ENCODE measurements around the gene SAMD4B. TPM values are rescaled to one million over a fixed set of nuclear protein-coding genes. Genes with fewer than 3 reads are reported as not detected.
A peak's percentile ranks its signal among the peaks of the same experiment; 100 is the strongest.

Gene SAMD4B
- total and polyA plus RNA-seq, 9 of the 15 experiments (the other 6 are each of a cell fraction or from before 2014, with no cell fraction given): 3.4 to 90.5 (median 38.0) TPM

- TF ChIP-seq TAL1 (IDR thresholded peaks at IDR 0.05): no peak
- no peak for TF ChIP-seq ZFPM2 (CRISPR knock-in tag; IDR thresholded peaks at IDR 0.05)
- TF ChIP-seq RFX7 (CRISPR knock-in tag; IDR thresholded peaks at IDR 0.05): no peak
- TF ChIP-seq FOXJ2 (tag; IDR thresholded peaks at IDR 0.05): no peak
- TF ChIP-seq BCOR (IDR thresholded peaks at IDR 0.05): no peak
- TF ChIP-seq NRF1 (conservative IDR thresholded peaks at IDR 0.05 in 1 of 2, IDR thresholded peaks at IDR 0.05 in 1 of 2): no peak
- TF ChIP-seq SNIP1 (IDR thresholded peaks at IDR 0.05; ENCODE audit: low read depth): peak; percentile 8; the same call in 1 of the 2 replicates
- no peak for TF ChIP-seq HDAC6 (IDR thresholded peaks at IDR 0.05; ENCODE audit: low read depth, low read length)
- no peak for TF ChIP-seq POLR2G (IDR thresholded peaks at IDR 0.05; ENCODE audit: low read depth, low read length)
These were observed 22.9 kb upstream of the SAMD4B start (continued) for GRCh38 chr19:39319098-39319891.

GRCh38 chr19:39319892-39320248 lies 22.4 kb upstream of the SAMD4B start:
- Histone ChIP-seq H3K4me2 (ENCODE audit: insufficient read depth, low read length) (peak overlapping the region; percentile 80), H3K36me3 (ENCODE audit: control insufficient read depth, insufficient read depth, low read length) (peaks cover 27% of the 10 kb centered on the region; the same call in 2 of the 3 replicates), H4K20me1 (replicated peaks; ENCODE audit: control insufficient read depth, insufficient read depth, low read length) (no peaks in the 10 kb centered on the region), H2AFZ (ENCODE audit: low read depth, low read length) (peak overlapping the region; percentile 86), H3K9me1 (ENCODE audit: control insufficient read depth, insufficient read depth, low read length) (no peaks in the 10 kb centered on the region), H3K4me1 (replicated peaks in 1 of 2; ENCODE audit: control insufficient read depth in 2 of 2, insufficient read depth in 2 of 2, low read length in 2 of 2) (peaks cover 3 to 12% of the 10 kb centered on the region in 2 experiments; a peak in 4 of 5 replicates), H3K9me3 (replicated peaks; ENCODE audit: control insufficient read depth, insufficient read depth, low read depth, low read length) (no peaks in the 10 kb centered on the region), H3K27ac (ENCODE audit: extremely low read depth, low read depth, low read length) (peak overlapping the region; percentile 50), H3K4me3 (peak overlapping the region; percentile 78), H3K79me2 (ENCODE audit: control insufficient read depth, insufficient read depth, low read length) (peaks cover 20% of the 10 kb centered on the region), H3K27me3 (ENCODE audit: control insufficient read depth in 2 of 2, insufficient read depth in 2 of 2, low read length in 2 of 2) (no peaks in the 10 kb centered on the region), H3K9ac (ENCODE audit: insufficient read depth in 1 of 2, low read depth in 2 of 2, low read length in 2 of 2) (peak overlapping the region; percentile 72 to 95)
- intact Hi-C loops (cut with micrococcal nuclease) (no loop called here), in situ Hi-C loops (cut with MboI) (no loop called here)
- 11% methylated on average over 2 of the region's 16 CpGs for WGBS (ENCODE audit: insufficient coverage, low coverage, missing lambda C conversion rate)
- FAIRE-seq (no peak), DNase-seq (ENCODE audit: extremely low read depth in 1 of 4, low spot score in 3 of 4) (peak in 3 of 4 experiments; percentile 24 to 52 (median 46)), ATAC-seq (peak; percentile 18)
- POLR2A ChIA-PET: no interaction called here
- CTCF ChIA-PET (ENCODE audit: low intra/inter-chr PET ratio): no interaction called here
- TF ChIP-seq CHD4 (IDR thresholded peaks at IDR 0.05; ENCODE audit: insufficient read depth, insufficient replicate concordance, low read depth, low read length, poor library complexity, severe bottlenecking): peak; percentile 24
- TF ChIP-seq BHLHE40 (IDR thresholded peaks at IDR 0.05; ENCODE audit: low read length): no peak
- TF ChIP-seq MIER1 (IDR thresholded peaks at IDR 0.05; ENCODE audit: low read depth): 0 out of 2 replicates have a peak, but pooled peaks have one; percentile 26
- TF ChIP-seq KDM5B (IDR thresholded peaks at IDR 0.05; ENCODE audit: insufficient replicate concordance, low read depth, low read length): peak; percentile 37
- no TSS peak for BruUV-seq (replicated peaks)

Data from K562 (cell line).